Mucosa of stomach (tissue), 1 donor: ENCODE results near the gene ZNF274.
"Not testable (repeated sequence)": the region's sequence is repeated elsewhere in the genome, so short reads cannot be mapped to it uniquely, and the experiment has no call there.

ENCODE experiments used
- H3K27me3 ChIP-seq: one replicate; pipeline ENCODE4 v1.7.0; 2013; ENCODE audit warnings: mild to moderate bottlenecking, low read length; ENCODE audit not compliant: control insufficient read depth, insufficient read depth
- H3K36me3 ChIP-seq: one replicate; pipeline ENCODE4 v1.7.0; 2013; ENCODE audit warnings: low read length; ENCODE audit not compliant: control insufficient read depth, insufficient read depth
- H3K4me1 ChIP-seq: one replicate; pipeline ENCODE4 v1.7.0; 2013; ENCODE audit warnings: mild to moderate bottlenecking, low read length; ENCODE audit not compliant: control insufficient read depth, insufficient read depth
- H3K4me3 ChIP-seq: one replicate; pipeline ENCODE4 v1.7.0; 2013; ENCODE audit warnings: low read length
- H3K9ac ChIP-seq: one replicate; pipeline ENCODE4 v1.7.0; 2013; ENCODE audit warnings: mild to moderate bottlenecking, low read length, moderate library complexity
- H3K9me3 ChIP-seq: one replicate; pipeline ENCODE4 v1.7.0; 2013; ENCODE audit warnings: mild to moderate bottlenecking, low read length, moderate library complexity; ENCODE audit not compliant: control insufficient read depth
- donor health status: Pancreatic carcinoma.

Gene ZNF274

GRCh38 chr19:58217607-58218391, 34.9 kb downstream of the ZNF274 start:
- Histone ChIP-seq H3K9me3 (peaks cover 28% of the 10 kb centered on the region), H3K36me3 (no peaks in the 10 kb centered on the region), H3K4me3 (no peak overlapping the region), H3K9ac (no peak overlapping the region), H3K27me3 (no peaks in the 10 kb centered on the region), H3K4me1 (no peaks in the 10 kb centered on the region)

- H3K27me3 ChIP-seq = no peaks in the 10 kb centered on the region
- H3K4me3 ChIP-seq = no peak overlapping the region
- no peaks in the 10 kb centered on the region for H3K36me3 ChIP-seq
- H3K9me3 ChIP-seq = peaks cover 17% of the 10 kb centered on the region
- no peak overlapping the region for H3K9ac ChIP-seq
- no peaks in the 10 kb centered on the region for H3K4me1 ChIP-seq
These were observed 36.0 kb downstream of the ZNF274 start for GRCh38 chr19:58218899-58219298.

GRCh38 chr19:58227964-58228584, 45.2 kb downstream of the ZNF274 start:
- no peaks in the 10 kb centered on the region for H3K27me3 ChIP-seq
- H3K9ac ChIP-seq = peak overlapping the region; percentile 68
- H3K4me3 ChIP-seq = peak overlapping the region; percentile 82
- H3K4me1 ChIP-seq = peaks cover 6% of the 10 kb centered on the region
- H3K9me3 ChIP-seq = no peaks in the 10 kb centered on the region
- H3K36me3 ChIP-seq = no peaks in the 10 kb centered on the region

- Histone ChIP-seq H3K9me3 (no peaks in the 10 kb centered on the region), H3K27me3 (no peaks in the 10 kb centered on the region), H3K4me1 (peaks cover 6% of the 10 kb centered on the region), H3K4me3 (peak within 1 kb of the TSS; percentile 82), H3K36me3 (no peaks in the 10 kb centered on the region), H3K9ac (peak within 1 kb of the TSS; percentile 68)
These were observed 45.9 kb downstream of the ZNF274 start, which contains the start of gene ZNF544 for GRCh38 chr19:58228585-58229254. Gene ZNF544, plus strand, starts transcription at chr19:58228914. Its CDS starts 15,110 bp downstream, at chr19:58244024.

GRCh38 chr19:58229255-58229639, 46.4 kb downstream of the ZNF274 start:
- Histone ChIP-seq H3K9me3 (no peaks in the 10 kb centered on the region), H3K36me3 (no peaks in the 10 kb centered on the region), H3K27me3 (no peaks in the 10 kb centered on the region), H3K9ac (peak overlapping the region; percentile 68), H3K4me3 (no peak overlapping the region), H3K4me1 (peaks cover 6% of the 10 kb centered on the region)

GRCh38 chr19:58237324-58237723, 54.5 kb downstream of the ZNF274 start:
- Histone ChIP-seq H3K27me3 (no peaks in the 10 kb centered on the region), H3K36me3 (no peaks in the 10 kb centered on the region), H3K9ac (no peak overlapping the region), H3K4me1 (no peaks in the 10 kb centered on the region), H3K4me3 (no peak overlapping the region), H3K9me3 (no peaks in the 10 kb centered on the region)

- peaks cover 22% of the 10 kb centered on the region for H3K36me3 ChIP-seq
- no peak overlapping the region for H3K9ac ChIP-seq
- no peaks in the 10 kb centered on the region for H3K4me1 ChIP-seq
- H3K27me3 ChIP-seq = no peaks in the 10 kb centered on the region
- peaks cover 40% of the 10 kb centered on the region for H3K9me3 ChIP-seq
- no peak overlapping the region for H3K4me3 ChIP-seq
These were observed 60.5 kb downstream of the ZNF274 start for GRCh38 chr19:58243351-58243750.

- peaks cover 35% of the 10 kb centered on the region for H3K36me3 ChIP-seq
- H3K9ac ChIP-seq = no peak overlapping the region
- H3K9me3 ChIP-seq = peaks cover 70% of the 10 kb centered on the region
- H3K4me3 ChIP-seq = peak overlapping the region; percentile 5
- no peaks in the 10 kb centered on the region for H3K4me1 ChIP-seq
- H3K27me3 ChIP-seq = no peaks in the 10 kb centered on the region
These were observed 66.0 kb downstream of the ZNF274 start for GRCh38 chr19:58248886-58249285.

GRCh38 chr19:58252102-58252685, 69.3 kb downstream of the ZNF274 start:
- no peak overlapping the region for H3K9ac ChIP-seq
- H3K9me3 ChIP-seq = peaks cover 66% of the 10 kb centered on the region
- peaks cover 15% of the 10 kb centered on the region for H3K36me3 ChIP-seq
- no peak overlapping the region for H3K4me3 ChIP-seq
- H3K27me3 ChIP-seq = no peaks in the 10 kb centered on the region
- no peaks in the 10 kb centered on the region for H3K4me1 ChIP-seq

GRCh38 chr19:58258259-58258658, 75.4 kb downstream of the ZNF274 start:
- H3K4me3 ChIP-seq = not testable (repeated sequence)
- peaks cover 27% of the 10 kb centered on the region for H3K36me3 ChIP-seq

GRCh38 chr19:58261600-58261967, 78.7 kb downstream of the ZNF274 start:
- Histone ChIP-seq H3K9me3 (peaks cover 82% of the 10 kb centered on the region), H3K4me3 (no peak overlapping the region), H3K4me1 (no peaks in the 10 kb centered on the region), H3K36me3 (peaks cover 27% of the 10 kb centered on the region), H3K27me3 (no peaks in the 10 kb centered on the region), H3K9ac (no peak overlapping the region)

More at GRCh38 chr19:58258259-58258658, 75.4 kb downstream of the ZNF274 start:
- peaks cover 80% of the 10 kb centered on the region for H3K9me3 ChIP-seq
- not testable (repeated sequence) for H3K9ac ChIP-seq, H3K27me3 ChIP-seq, H3K4me1 ChIP-seq
